HCT116 (cell line): Measurements from ENCODE around the gene PNMA5. TPM values are rescaled to one million over a fixed set of nuclear protein-coding genes. Genes with fewer than 3 reads are reported as not detected.
"Not testable (repeated sequence)": the region's sequence is repeated elsewhere in the genome, so short reads cannot be mapped to it uniquely, and the experiment has no call there.

Source experiments
- ATAC-seq: fragments of 200-7000 bp; cut with Tn5 transposase; 2 replicates; pipeline ENCODE4 v1.9.1; 2020; ENCODE audit warnings: mild to moderate bottlenecking, moderate library complexity
- BruUV-seq: library from RNA; stranded (reverse); fragments of 400-500 nt; replicated peaks from 2 replicates; lab custom pipeline; 2021; lab: Mats Ljungman, UMichigan
- CTCF ChIA-PET: fragments of 300-600 bp; sonication (Branson Sonifier 250); formaldehyde crosslinking; loops from one replicate; lab custom pipeline; 2021; ENCODE audit warnings: antibody characterized with exemption; lab: Charles Lee
- POLR2A ChIA-PET: fragments of 300-600, 350-600 bp; sonication (Branson Sonifier 250); formaldehyde crosslinking; loops from one replicate; lab custom pipeline; 2021; ENCODE audit warnings: antibody characterized with exemption; lab: Charles Lee
- RAD21 ChIA-PET, 2 experiments: fragments of 300-600 bp; sonication (Branson Sonifier 250); formaldehyde crosslinking; loops; one replicate each; lab custom pipeline; 2023; ENCODE audit warnings: low total read pairs in 2 of 2; ENCODE audit not compliant: uncharacterized antibody in 2 of 2, unreplicated experiment in 2 of 2, low non-redundant PET in 1 of 2; lab: Charles Lee
- DNase-seq: peaks from one replicate; pipeline ENCODE4 v3.0.0-alpha.2; 2010; ENCODE audit warnings: low read depth, low spot score
- H2AFZ ChIP-seq: fragments of 200-600 bp; shearing (Covaris generic), sonication (generic); 2 replicates; pipeline ENCODE4 v1.6.1; 2017; ENCODE audit warnings: low read depth, mixed run types, mixed read lengths, antibody characterized with exemption, low read length; ENCODE audit not compliant: poor library complexity, severe bottlenecking
- H3K27ac ChIP-seq: 2 replicates; pipeline ENCODE4 v1.5.1; 2012; ENCODE audit warnings: low read depth, low read length
- H3K27me3 ChIP-seq: fragments of 200-600 bp; sonication (generic); 2 replicates; pipeline ENCODE4 v1.6.1; 2016; ENCODE audit warnings: mixed run types, low read length, mixed read lengths; ENCODE audit not compliant: insufficient read depth
- H3K36me3 ChIP-seq, 2 experiments: fragments of 200-500 bp in 1 of 2; fragments of 200-600 bp in 1 of 2; sonication (Bioruptor generic) in 1 of 2; sonication (generic) in 1 of 2; 2 replicates each; pipeline versions ENCODE4 v1.5.1 to v1.6.1; 2014 to 2016; ENCODE audit warnings: low read length in 2 of 2, inconsistent platforms in 1 of 2, mixed read lengths in 1 of 2, mixed run types in 1 of 2; ENCODE audit not compliant: insufficient read depth in 2 of 2, control insufficient read depth in 1 of 2
- H3K4me1 ChIP-seq, 2 experiments: fragments of 200-600 bp in 1 of 2; sonication (generic) in 1 of 2; 2 replicates each; pipeline versions ENCODE4 v1.5.1 to v1.6.1; 2012 to 2017; ENCODE audit warnings: low read length in 2 of 2, inconsistent platforms in 1 of 2, mild to moderate bottlenecking in 1 of 2, mixed read lengths in 1 of 2, mixed run types in 1 of 2, moderate library complexity in 1 of 2; ENCODE audit not compliant: insufficient read depth in 2 of 2, control insufficient read depth in 1 of 2
- H3K4me2 ChIP-seq: fragments of 200-600 bp; sonication (generic); 2 replicates; pipeline ENCODE4 v1.6.1; 2017; ENCODE audit warnings: mixed run types, low read length, mixed read lengths
- H3K4me3 ChIP-seq, 2 experiments: fragments of 200-600 bp in 1 of 2; sonication (generic) in 1 of 2; replicated peaks in 1 of 2; 2 replicates each; pipeline ENCODE4 v1.5.1; 2011 to 2016; ENCODE audit warnings: low read length in 2 of 2, control low read depth in 1 of 2, low read depth in 1 of 2, mild to moderate bottlenecking in 1 of 2, mixed read lengths in 1 of 2, mixed run types in 1 of 2
- H3K79me2 ChIP-seq: fragments of 200-600 bp; sonication (generic); 2 replicates; pipeline ENCODE4 v1.6.1; 2017; ENCODE audit warnings: mild to moderate bottlenecking, mixed run types, low read length, moderate library complexity, mixed read lengths; ENCODE audit not compliant: insufficient read depth
- H3K9ac ChIP-seq: fragments of 200-600 bp; sonication (generic); 2 replicates; pipeline ENCODE4 v1.6.1; 2016; ENCODE audit warnings: low read length, mixed read lengths
- H3K9me2 ChIP-seq: fragments of 200-600 bp; sonication (generic), shearing (Covaris generic); 2 replicates; pipeline ENCODE4 v1.6.1; 2017; ENCODE audit warnings: mixed run types, mild to moderate bottlenecking, moderate library complexity; ENCODE audit not compliant: insufficient read depth
- H3K9me3 ChIP-seq, 2 experiments: fragments of 200-500 bp in 1 of 2; fragments of 200-600 bp in 1 of 2; sonication (Bioruptor generic) in 1 of 2; sonication (generic) in 1 of 2; 2 replicates each; pipeline ENCODE4 v1.6.1; 2014 to 2017; ENCODE audit warnings: low read length in 2 of 2, mixed read lengths in 2 of 2, inconsistent platforms in 1 of 2, low read depth in 1 of 2, mild to moderate bottlenecking in 1 of 2, mixed run types in 1 of 2, moderate library complexity in 1 of 2; ENCODE audit not compliant: control insufficient read depth in 1 of 2, insufficient read depth in 1 of 2
- H4K20me1 ChIP-seq: fragments of 200-600 bp; sonication (generic), shearing (Covaris generic); 2 replicates; pipeline ENCODE4 v1.6.1; 2017; ENCODE audit warnings: mixed run types, mild to moderate bottlenecking, moderate library complexity; ENCODE audit not compliant: insufficient read depth
- CBX3 ChIP-seq: IDR thresholded peaks from 2 replicates; pipeline ENCODE4 v1.6.1; 2012; ENCODE audit warnings: low read depth
- TCF7L2 ChIP-seq: IDR thresholded peaks from 2 replicates; pipeline ENCODE4 v1.7.0; 2011; ENCODE audit warnings: borderline replicate concordance, inconsistent platforms; ENCODE audit not compliant: insufficient read depth, insufficient read length; ENCODE audit errors: extremely low read depth
- YY1 ChIP-seq: IDR thresholded peaks from 2 replicates; pipeline ENCODE4 v1.6.1; 2011; ENCODE audit warnings: low read length, low read depth, moderate library complexity, mild to moderate bottlenecking; ENCODE audit not compliant: insufficient replicate concordance; ENCODE audit errors: extremely low read depth
- intact Hi-C: fragments of 100-400 bp; cut with micrococcal nuclease; formaldehyde crosslinking; loops from 2 replicates; pipeline ENCODE4 v1.10.0; 2022
- total RNA-seq: library from RNA; stranded (reverse); gene quantifications from one replicate; pipeline ENCODE4 v1.2.1, GENCODE V29; 2021; ENCODE audit not compliant: unreplicated experiment
- TF ChIP-seq, protein P1 (sequence below), 3 experiments: fragments of 200-600 bp in 1 of 3; sonication (generic) in 1 of 3; IDR thresholded peaks in 2 of 3; conservative IDR thresholded peaks in 1 of 3; 2 replicates each; pipeline ENCODE4 v1.5.1; 2012 to 2017; ENCODE audit warnings: low read depth in 2 of 3, low read length in 2 of 3, antibody characterized with exemption in 1 of 3, borderline replicate concordance in 1 of 3, control low read depth in 1 of 3, mild to moderate bottlenecking in 1 of 3, mixed read lengths in 1 of 3, mixed run types in 1 of 3, moderate library complexity in 1 of 3; ENCODE audit not compliant: insufficient read depth in 1 of 3

PNMA5 gene
- total RNA-seq, 1 experiment from 2014 or later: not detected

DNA sequence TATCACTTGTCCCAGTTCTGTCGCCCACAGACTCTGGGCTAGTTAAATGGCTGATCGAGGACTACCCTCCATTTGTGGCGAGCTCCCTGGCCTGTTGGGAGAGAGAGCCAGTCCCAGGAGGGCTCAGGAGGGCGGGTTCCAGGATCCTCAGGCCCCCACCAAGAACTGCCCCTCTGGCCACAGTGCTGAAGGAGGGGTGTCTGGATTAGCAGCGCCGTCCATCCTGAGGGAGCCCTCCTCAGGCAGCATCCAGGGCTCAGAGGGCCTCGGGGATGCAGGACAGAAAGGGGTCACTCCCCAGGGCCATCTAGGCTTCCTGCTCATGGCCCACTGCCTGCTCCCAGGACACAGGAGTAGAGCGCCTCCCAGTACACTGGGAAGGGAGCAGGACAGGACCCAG lies 6.1 kb downstream of the PNMA5 start (continued):
- TF ChIP-seq, protein P1, sequence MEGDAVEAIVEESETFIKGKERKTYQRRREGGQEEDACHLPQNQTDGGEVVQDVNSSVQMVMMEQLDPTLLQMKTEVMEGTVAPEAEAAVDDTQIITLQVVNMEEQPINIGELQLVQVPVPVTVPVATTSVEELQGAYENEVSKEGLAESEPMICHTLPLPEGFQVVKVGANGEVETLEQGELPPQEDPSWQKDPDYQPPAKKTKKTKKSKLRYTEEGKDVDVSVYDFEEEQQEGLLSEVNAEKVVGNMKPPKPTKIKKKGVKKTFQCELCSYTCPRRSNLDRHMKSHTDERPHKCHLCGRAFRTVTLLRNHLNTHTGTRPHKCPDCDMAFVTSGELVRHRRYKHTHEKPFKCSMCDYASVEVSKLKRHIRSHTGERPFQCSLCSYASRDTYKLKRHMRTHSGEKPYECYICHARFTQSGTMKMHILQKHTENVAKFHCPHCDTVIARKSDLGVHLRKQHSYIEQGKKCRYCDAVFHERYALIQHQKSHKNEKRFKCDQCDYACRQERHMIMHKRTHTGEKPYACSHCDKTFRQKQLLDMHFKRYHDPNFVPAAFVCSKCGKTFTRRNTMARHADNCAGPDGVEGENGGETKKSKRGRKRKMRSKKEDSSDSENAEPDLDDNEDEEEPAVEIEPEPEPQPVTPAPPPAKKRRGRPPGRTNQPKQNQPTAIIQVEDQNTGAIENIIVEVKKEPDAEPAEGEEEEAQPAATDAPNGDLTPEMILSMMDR (IDR thresholded peaks at IDR 0.05 in 2 of 3, conservative IDR thresholded peaks at IDR 0.05 in 1 of 3; ENCODE audit: borderline replicate concordance in 1 of 3, insufficient read depth in 1 of 3, low read depth in 2 of 3, low read length in 2 of 3): no peak
- TF ChIP-seq CBX3 (no peak), YY1 (no peak), TCF7L2 (no peak)

DNA sequence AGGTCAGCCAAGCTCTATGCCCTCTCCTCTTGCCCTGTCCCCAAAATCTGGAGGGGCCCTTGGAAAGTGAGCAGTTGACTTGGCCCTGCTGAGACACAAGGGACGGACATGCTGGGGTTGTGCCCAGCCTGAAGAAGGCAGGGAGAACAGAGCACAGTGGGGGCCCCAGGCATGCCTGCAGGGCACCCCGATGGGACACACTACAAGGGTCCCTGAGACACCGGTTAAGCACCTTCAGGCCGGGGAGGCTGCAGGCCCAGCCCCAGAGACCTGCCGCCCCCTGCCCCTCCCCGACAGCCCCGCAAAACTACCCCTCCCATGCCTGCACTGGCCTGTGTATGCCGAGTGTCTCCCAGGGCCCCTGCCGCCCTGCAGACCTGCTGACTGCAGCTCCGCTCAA lies 6.8 kb downstream of the PNMA5 start:
- H3K9ac ChIP-seq, ATAC-seq, H3K4me1 ChIP-seq, POLR2A ChIA-PET, H3K27me3 ChIP-seq, H3K27ac ChIP-seq, intact Hi-C loops, H2AFZ ChIP-seq, H4K20me1 ChIP-seq, H3K79me2 ChIP-seq, H3K4me2 ChIP-seq, H3K9me3 ChIP-seq, H3K4me3 ChIP-seq, RAD21 ChIA-PET, H3K9me2 ChIP-seq, H3K36me3 ChIP-seq, BruUV-seq, CTCF ChIA-PET, DNase-seq: not testable (repeated sequence)

DNA sequence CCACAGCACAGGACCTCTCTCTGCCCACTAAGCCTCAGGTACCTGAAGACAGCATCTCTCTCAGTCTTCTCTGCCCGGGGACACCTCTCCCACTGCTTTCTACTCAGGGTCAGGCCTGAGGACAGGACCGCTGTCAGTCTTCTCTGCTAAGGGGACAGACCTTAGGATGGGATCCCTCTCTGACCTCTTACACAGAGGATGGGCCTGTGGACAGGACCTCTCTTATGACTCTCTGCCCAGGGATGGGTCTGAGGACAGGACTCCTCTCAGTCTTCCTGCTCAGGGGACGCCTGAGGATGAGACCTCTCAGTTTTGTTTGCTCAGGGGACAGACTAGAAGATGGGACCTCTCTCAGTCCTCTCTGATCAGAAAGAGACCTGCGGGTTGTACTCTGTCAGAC lies 8.5 kb downstream of the PNMA5 start:
- ATAC-seq, H3K27me3 ChIP-seq, CTCF ChIA-PET, H3K9ac ChIP-seq, H4K20me1 ChIP-seq, RAD21 ChIA-PET, intact Hi-C loops, H3K4me3 ChIP-seq, H3K4me1 ChIP-seq, H3K9me3 ChIP-seq, H3K27ac ChIP-seq, POLR2A ChIA-PET, H3K36me3 ChIP-seq, H3K4me2 ChIP-seq, BruUV-seq, H2AFZ ChIP-seq, DNase-seq, H3K79me2 ChIP-seq, H3K9me2 ChIP-seq: not testable (repeated sequence)
